ENCODE data around the gene RORC.
"Not testable (repeated sequence)": the region's sequence is repeated elsewhere in the genome, so short reads cannot be mapped to it uniquely, and the experiment has no call there.

Gene RORC

GRCh38 chr1:151831605-151832004, at the start of gene RORC:
Gene RORC, minus strand, starts transcription at chr1:151831802. Its CDS starts 38 bp downstream, at chr1:151831764.
- Histone ChIP-seq H3K36me3 (no peaks in the 10 kb centered on the region), H3K4me3 (no peak within 1 kb of the TSS), H3K27me3 (peaks cover 6% of the 10 kb centered on the region), H3K27ac (peak within 1 kb of the TSS; percentile 11; the same call in 1 of the 2 replicates), H3K9ac (no peak within 1 kb of the TSS; the same call in 1 of the 2 replicates), H3K9me3 (no peaks in the 10 kb centered on the region), H3K4me1 (peaks cover 98% of the 10 kb centered on the region), H4K20me1 (no peaks in the 10 kb centered on the region), H3K4me2 (peak within 1 kb of the TSS; percentile 88)
- no peak for TF ChIP-seq Cebpa-rat (IDR thresholded peaks at IDR 0.05)

- Histone ChIP-seq H3K4me2 (no peak overlapping the region), H3K9me3 (no peaks in the 10 kb centered on the region), H3K27me3 (no peaks in the 10 kb centered on the region), H3K4me3 (no peak overlapping the region), H3K9ac (no peak overlapping the region), H4K20me1 (no peaks in the 10 kb centered on the region), H3K36me3 (no peaks in the 10 kb centered on the region), H3K4me1 (peaks cover 18% of the 10 kb centered on the region), H3K27ac (no peak overlapping the region)
- TF ChIP-seq Cebpa-rat (IDR thresholded peaks at IDR 0.05), result no peak
Measured at GRCh38 chr1:151875419-151876097, 44.0 kb upstream of the RORC start.

GRCh38 chr1:151872776-151873175, 41.2 kb upstream of the RORC start:
- H4K20me1 ChIP-seq, H3K36me3 ChIP-seq, H3K9ac ChIP-seq, H3K9me3 ChIP-seq, H3K4me3 ChIP-seq, H3K27ac ChIP-seq, H3K27me3 ChIP-seq: not testable (repeated sequence)
- peaks cover 18% of the 10 kb centered on the region for H3K4me1 ChIP-seq
- peak overlapping the region; percentile 66 for H3K4me2 ChIP-seq

GRCh38 chr1:151871284-151872030, 39.9 kb upstream of the RORC start:
- no peak overlapping the region for H3K4me3 ChIP-seq
- no peak overlapping the region for H3K9ac ChIP-seq
- H3K4me2 ChIP-seq, result no peak overlapping the region
- H3K4me1 ChIP-seq, result peaks cover 18% of the 10 kb centered on the region
- no peak for TF ChIP-seq Cebpa-rat (IDR thresholded peaks at IDR 0.05)
- H3K9me3 ChIP-seq, result no peaks in the 10 kb centered on the region
- no peaks in the 10 kb centered on the region for H3K36me3 ChIP-seq
- H4K20me1 ChIP-seq, result no peaks in the 10 kb centered on the region
- no peak overlapping the region for H3K27ac ChIP-seq
- H3K27me3 ChIP-seq, result no peaks in the 10 kb centered on the region

- TF ChIP-seq Cebpa-rat (IDR thresholded peaks at IDR 0.05), result no peak
- Histone ChIP-seq H3K9ac (no peak overlapping the region), H3K4me2 (no peak overlapping the region), H3K9me3 (no peaks in the 10 kb centered on the region), H3K27ac (no peak overlapping the region), H4K20me1 (no peaks in the 10 kb centered on the region), H3K4me3 (no peak overlapping the region), H3K27me3 (no peaks in the 10 kb centered on the region), H3K4me1 (peaks cover 12% of the 10 kb centered on the region), H3K36me3 (no peaks in the 10 kb centered on the region)
Measured at GRCh38 chr1:151868486-151868885, 36.9 kb upstream of the RORC start.

GRCh38 chr1:151867765-151868411, 36.3 kb upstream of the RORC start:
- no peaks in the 10 kb centered on the region for H4K20me1 ChIP-seq
- no peak overlapping the region for H3K4me2 ChIP-seq
- H3K4me3 ChIP-seq, result no peak overlapping the region
- H3K9me3 ChIP-seq, result no peaks in the 10 kb centered on the region
- no peaks in the 10 kb centered on the region for H3K27me3 ChIP-seq
- H3K36me3 ChIP-seq, result no peaks in the 10 kb centered on the region
- H3K27ac ChIP-seq, result no peak overlapping the region
- H3K4me1 ChIP-seq, result peaks cover 6% of the 10 kb centered on the region
- no peak for TF ChIP-seq Cebpa-rat (IDR thresholded peaks at IDR 0.05)
- no peak overlapping the region for H3K9ac ChIP-seq

- no peaks in the 10 kb centered on the region; the same call in 1 of the 2 replicates for H3K4me1 ChIP-seq
- H4K20me1 ChIP-seq, result no peaks in the 10 kb centered on the region
- H3K4me2 ChIP-seq, result no peak overlapping the region
- TF ChIP-seq Cebpa-rat (IDR thresholded peaks at IDR 0.05), result no peak
- no peak overlapping the region for H3K9ac ChIP-seq
- H3K27ac ChIP-seq, result no peak overlapping the region
- H3K27me3 ChIP-seq, result no peaks in the 10 kb centered on the region
- no peaks in the 10 kb centered on the region for H3K36me3 ChIP-seq
- no peaks in the 10 kb centered on the region for H3K9me3 ChIP-seq
- no peak overlapping the region for H3K4me3 ChIP-seq
Measured at GRCh38 chr1:151867321-151867720, 35.7 kb upstream of the RORC start.

- Histone ChIP-seq H3K9ac (no peak overlapping the region), H3K4me1 (peaks cover 14% of the 10 kb centered on the region), H3K9me3 (no peaks in the 10 kb centered on the region), H3K36me3 (no peaks in the 10 kb centered on the region), H3K27ac (no peak overlapping the region), H4K20me1 (no peaks in the 10 kb centered on the region), H3K27me3 (no peaks in the 10 kb centered on the region), H3K4me2 (no peak overlapping the region), H3K4me3 (no peak overlapping the region)
- no peak for TF ChIP-seq Cebpa-rat (IDR thresholded peaks at IDR 0.05)
Measured at GRCh38 chr1:151864411-151864810, 32.8 kb upstream of the RORC start.

- H3K27me3 ChIP-seq, result no peaks in the 10 kb centered on the region
- H3K4me3 ChIP-seq, result no peak overlapping the region
- H3K9ac ChIP-seq, result no peak overlapping the region
- no peaks in the 10 kb centered on the region for H3K36me3 ChIP-seq
- TF ChIP-seq Cebpa-rat (IDR thresholded peaks at IDR 0.05), result no peak
- no peaks in the 10 kb centered on the region for H3K9me3 ChIP-seq
- H4K20me1 ChIP-seq, result no peaks in the 10 kb centered on the region
- H3K4me2 ChIP-seq, result no peak overlapping the region
- peaks cover 17% of the 10 kb centered on the region for H3K4me1 ChIP-seq
- no peak overlapping the region for H3K27ac ChIP-seq
Measured at GRCh38 chr1:151862604-151863003, 31.0 kb upstream of the RORC start.

Data from BLaER1 (cell line).